B cell (primary cell): ENCODE results near the gene MBTD1. TPM values are rescaled to one million over a fixed set of nuclear protein-coding genes. Genes with fewer than 3 reads are reported as not detected.

Source experiments
- ATAC-seq: fragments of 200-7000 bp; cut with Tn5 transposase; one replicate; pipeline ENCODE4 v1.10.0; 2021; ENCODE audit warnings: low read depth, mild to moderate bottlenecking, moderate number of reproducible peaks, moderate library complexity
- CTCF ChIA-PET: fragments of 350-600 bp; sonication (Branson Sonifier 250); formaldehyde crosslinking; loops from one replicate; lab custom pipeline; 2021; ENCODE audit warnings: antibody characterized with exemption, inconsistent platforms; lab: Charles Lee
- POLR2A ChIA-PET: fragments of 350-600 bp; sonication (Branson Sonifier 250); formaldehyde crosslinking; loops from one replicate; lab custom pipeline; 2021; ENCODE audit warnings: antibody characterized with exemption; lab: Charles Lee
- DNase-seq: peaks from one replicate; pipeline ENCODE4 v3.0.0; 2013
- H2AFZ ChIP-seq: 2 replicates; pipeline ENCODE4 v1.6.1; 2012; ENCODE audit warnings: mild to moderate bottlenecking, low read depth, low read length; ENCODE audit not compliant: insufficient read depth, poor library complexity, severe bottlenecking
- H3K27ac ChIP-seq, 2 donors: 1 replicate in 1 of 2; 2 replicates in 1 of 2; pipeline ENCODE4 v1.5.1; 2012 to 2013; ENCODE audit warnings: low read length in 2 of 2, mild to moderate bottlenecking in 2 of 2, moderate library complexity in 1 of 2
- H3K27me3 ChIP-seq, 4 experiments: fragments of 200-600 bp in 1 of 4; sonication (generic) in 1 of 4; replicated peaks in 1 of 4; 1 replicate in 2 of 4; 2 replicates in 2 of 4; pipeline versions ENCODE4 v1.6.1 to v1.7.0; 2013 to 2016; ENCODE audit warnings: low read length in 3 of 4, mild to moderate bottlenecking in 2 of 4, mixed read lengths in 1 of 4, moderate library complexity in 1 of 4; ENCODE audit not compliant: insufficient read depth in 4 of 4, control insufficient read depth in 3 of 4; ENCODE audit errors: control extremely low read depth in 1 of 4
- H3K36me3 ChIP-seq, 2 experiments: replicated peaks in 1 of 2; 1 replicate in 1 of 2; 2 replicates in 1 of 2; pipeline versions ENCODE4 v1.6.1 to v1.7.1; 2013; ENCODE audit warnings: low read length in 1 of 2; ENCODE audit not compliant: insufficient read depth in 2 of 2, control insufficient read depth in 1 of 2; ENCODE audit errors: control extremely low read depth in 1 of 2, extremely low read depth in 1 of 2
- H3K4me1 ChIP-seq, 2 donors: fragments of 200-600 bp in 1 of 2; sonication (generic) in 1 of 2; 1 replicate in 1 of 2; 2 replicates in 1 of 2; pipeline versions ENCODE4 v1.5.1 to v1.6.1; 2013 to 2017; ENCODE audit warnings: low read length in 2 of 2; ENCODE audit not compliant: control insufficient read depth in 2 of 2, insufficient read depth in 2 of 2
- H3K4me2 ChIP-seq: replicated peaks from 2 replicates; pipeline ENCODE3; 2012; ENCODE audit warnings: mild to moderate bottlenecking, low read depth, low read length; ENCODE audit not compliant: poor library complexity, severe bottlenecking
- H3K4me3 ChIP-seq, 5 experiments: fragments of 200-600 bp in 1 of 5; sonication (generic) in 1 of 5; 1 replicate in 3 of 5; 2 replicates in 2 of 5; pipeline versions ENCODE4 v1.5.1 to v1.7.0; 2011 to 2016; ENCODE audit warnings: low read length in 4 of 5, mild to moderate bottlenecking in 4 of 5, low read depth in 2 of 5, control low read depth in 1 of 5, moderate library complexity in 1 of 5; ENCODE audit not compliant: insufficient read depth in 1 of 5; ENCODE audit errors: control extremely low read depth in 1 of 5, extremely low read depth in 1 of 5
- H3K79me2 ChIP-seq: fragments of 200-600 bp; sonication (generic); one replicate; pipeline ENCODE4 v1.6.0; 2016; ENCODE audit warnings: low read length; ENCODE audit not compliant: control insufficient read depth, insufficient read depth
- H3K9ac ChIP-seq: fragments of 200-600 bp; sonication (generic); 2 replicates; pipeline ENCODE4 v1.6.1; 2017; ENCODE audit warnings: mild to moderate bottlenecking, low read length, moderate library complexity
- H3K9me3 ChIP-seq, 3 donors: one replicate each; pipeline versions ENCODE4 v1.6.1 to v1.7.1; 2013; ENCODE audit warnings: low read length in 2 of 3; ENCODE audit not compliant: control insufficient read depth in 2 of 3, insufficient read depth in 1 of 3; ENCODE audit errors: control extremely low read depth in 1 of 3
- H4K20me1 ChIP-seq: 2 replicates; pipeline ENCODE4 v1.6.0; 2012; ENCODE audit warnings: mild to moderate bottlenecking, low read length; ENCODE audit not compliant: insufficient read depth, control insufficient read depth, poor library complexity, severe bottlenecking
- H3K27ac Mint-ChIP-seq: one replicate; pipeline ENCODE4 v1.8.0; 2021; ENCODE audit warnings: mixed read lengths
- H3K27me3 Mint-ChIP-seq: one replicate; pipeline ENCODE4 v1.8.0; 2021; ENCODE audit warnings: mixed read lengths
- H3K4me1 Mint-ChIP-seq: one replicate; pipeline ENCODE4 v1.8.0; 2021; ENCODE audit warnings: mixed read lengths
- H3K4me3 Mint-ChIP-seq: one replicate; pipeline ENCODE4 v1.8.0; 2021; ENCODE audit warnings: mixed read lengths
- H3K9me3 Mint-ChIP-seq: one replicate; pipeline ENCODE4 v1.8.0; 2022; ENCODE audit warnings: mixed read lengths; ENCODE audit not compliant: insufficient read depth
- CTCF ChIP-seq: fragments of 200-600 bp; IDR thresholded peaks from one replicate; pipeline ENCODE4 v1.8.0; 2022; ENCODE audit warnings: antibody characterized with exemption, mild to moderate bottlenecking
- EZH2 ChIP-seq: IDR thresholded peaks from 2 replicates; pipeline ENCODE4 v1.6.1; 2012; ENCODE audit warnings: borderline replicate concordance, low read depth, mild to moderate bottlenecking, moderate library complexity, low read length; ENCODE audit not compliant: insufficient read depth, poor library complexity, severe bottlenecking
- WGBS: methylation state at CpG from one replicate; pipeline ENCODE4 v1.1.5; 2013; ENCODE audit warnings: missing lambda C conversion rate; ENCODE audit not compliant: insufficient coverage; 5-methylcytosine and 5-hydroxymethylcytosine counted together
- intact Hi-C: fragments of 100-400 bp; cut with micrococcal nuclease; formaldehyde crosslinking; loops from one replicate; pipeline ENCODE4 v1.10.0; 2022
- polyA plus RNA-seq: library from polyadenylated mRNA; depleted of rRNA; stranded (reverse); fragments of >200 nt; gene quantifications from 2 replicates; pipeline ENCODE4 v1.2.3, GENCODE V29; 2012
- total RNA-seq, 2 donors: library from RNA; stranded (reverse); fragments of 120-200 nt in 1 of 2; gene quantifications; 1 replicate in 1 of 2; 2 replicates in 1 of 2; pipeline versions ENCODE4 v1.2.3 to v1.2.4, GENCODE V29; 2013 to 2022

MBTD1 gene
- total and polyA plus RNA-seq, 2 donors (not counting 1 experiment from before 2014, with no cell fraction given), result 9.6 to 39.7 TPM

GRCh38 chr17:51166198-51166986, 93.5 kb downstream of the MBTD1 start, which contains the start of gene NME2:
NME2 (plus strand) TSS chr17:51166411; CDS start chr17:51166831, 420 bp downstream.
- WGBS, result under 1% methylated on average over 98 of the region's 98 CpGs
- CTCF ChIA-PET, result interaction anchor here (1.1 to 5.2 kb wide), 4 partner anchors 12 to 167 kb away, joined by 3 to 32 read pairs (median 8); partner anchors contain the start of gene NME1
- H3K4me3 Mint-ChIP-seq, result peak within 1 kb of the TSS; percentile 97
- H3K27me3 ChIP-seq, result no peaks in the 10 kb centered on the region
- peak within 1 kb of the TSS; percentile 94 for H2AFZ ChIP-seq
- POLR2A ChIA-PET, result interaction anchor here (0.5 to 2.0 kb wide), 7 partner anchors 11 to 745 kb away, joined by 3 to 20 read pairs (median 4); partner anchors contain the start of genes NME1 and TOB1
- H3K4me1 ChIP-seq, result peaks cover 9 to 22% of the 10 kb centered on the region in 2 donors
- H3K79me2 ChIP-seq, result no peaks in the 10 kb centered on the region
- no peaks in the 10 kb centered on the region for H3K9me3 ChIP-seq
- H3K27me3 Mint-ChIP-seq, result no peaks in the 10 kb centered on the region
- ATAC-seq (peak; percentile 87), DNase-seq (peak; percentile 83)
- H3K27ac Mint-ChIP-seq, result peak within 1 kb of the TSS; percentile 99
- H3K4me2 ChIP-seq, result peak within 1 kb of the TSS; percentile 94
- intact Hi-C loops, result loop anchor here (1.0 to 5.0 kb wide), 6 partner anchors 13 to 619 kb away; partner anchors contain the start of genes ANKRD40, MBTD1, NME1 and SPAG9
- no peak for TF ChIP-seq EZH2
- no peak for TF ChIP-seq CTCF
- H3K4me1 Mint-ChIP-seq, result peaks cover 16% of the 10 kb centered on the region
- H4K20me1 ChIP-seq, result no peaks in the 10 kb centered on the region
- no peaks in the 10 kb centered on the region for H3K9me3 Mint-ChIP-seq
- H3K4me3 ChIP-seq, result peak within 1 kb of the TSS; percentile 57 to 83 (median 74)
- H3K27ac ChIP-seq, result peak within 1 kb of the TSS; percentile 56 to 77
- peak within 1 kb of the TSS; percentile 80 for H3K9ac ChIP-seq
- peaks cover 3 to 27% of the 10 kb centered on the region in 2 experiments for H3K36me3 ChIP-seq
